Posterior cingulate gyrus (tissue), 11 donors: ENCODE results near the gene PID1.
"Not testable (repeated sequence)": the region's sequence is repeated elsewhere in the genome, so short reads cannot be mapped to it uniquely, and the experiment has no call there.

Experiments
- DNase-seq, 10 donors: peaks; one replicate each; pipeline versions ENCODE4 v3.0.0 to v3.0.0-alpha.2; 2020 to 2021; ENCODE audit warnings: mixed read lengths in 3 of 10
- intact Hi-C: fragments of 100-400 bp; cut with DNase I; formaldehyde crosslinking; loops from one replicate; pipeline ENCODE4 v1.15.1; 2023

Gene PID1

GRCh38 chr2:229087843-229088516 lies 183.1 kb downstream of the PID1 start:
- no peak for DNase-seq
- intact Hi-C loops = no loop called here

DNA sequence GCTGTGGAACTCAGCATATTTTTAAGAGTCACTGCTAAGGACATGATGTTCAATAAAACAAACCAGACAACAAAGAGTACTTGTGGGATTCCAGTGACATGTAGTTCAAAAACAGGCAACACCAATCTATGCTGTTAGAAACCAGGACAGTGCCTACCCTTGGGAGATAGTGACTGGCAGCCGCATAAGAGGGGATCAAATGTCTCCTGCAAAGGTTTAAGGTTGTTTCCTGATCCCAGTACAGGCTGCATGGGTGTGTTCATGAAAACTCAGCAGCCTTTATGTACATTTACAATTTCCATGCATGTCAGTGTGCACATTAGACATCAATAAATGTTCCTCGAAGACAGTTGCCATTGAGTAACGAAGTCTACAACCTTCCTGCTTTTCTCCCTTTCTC lies 183.8 kb downstream of the PID1 start:
- no peak for DNase-seq
- intact Hi-C loops = no loop called here

GRCh38 chr2:229085439-229085838 lies 185.6 kb downstream of the PID1 start:
- intact Hi-C loops = no loop called here
- no peak for DNase-seq

GRCh38 chr2:229084447-229084846 lies 186.6 kb downstream of the PID1 start:
- no peak for DNase-seq
- intact Hi-C loops = no loop called here

DNA sequence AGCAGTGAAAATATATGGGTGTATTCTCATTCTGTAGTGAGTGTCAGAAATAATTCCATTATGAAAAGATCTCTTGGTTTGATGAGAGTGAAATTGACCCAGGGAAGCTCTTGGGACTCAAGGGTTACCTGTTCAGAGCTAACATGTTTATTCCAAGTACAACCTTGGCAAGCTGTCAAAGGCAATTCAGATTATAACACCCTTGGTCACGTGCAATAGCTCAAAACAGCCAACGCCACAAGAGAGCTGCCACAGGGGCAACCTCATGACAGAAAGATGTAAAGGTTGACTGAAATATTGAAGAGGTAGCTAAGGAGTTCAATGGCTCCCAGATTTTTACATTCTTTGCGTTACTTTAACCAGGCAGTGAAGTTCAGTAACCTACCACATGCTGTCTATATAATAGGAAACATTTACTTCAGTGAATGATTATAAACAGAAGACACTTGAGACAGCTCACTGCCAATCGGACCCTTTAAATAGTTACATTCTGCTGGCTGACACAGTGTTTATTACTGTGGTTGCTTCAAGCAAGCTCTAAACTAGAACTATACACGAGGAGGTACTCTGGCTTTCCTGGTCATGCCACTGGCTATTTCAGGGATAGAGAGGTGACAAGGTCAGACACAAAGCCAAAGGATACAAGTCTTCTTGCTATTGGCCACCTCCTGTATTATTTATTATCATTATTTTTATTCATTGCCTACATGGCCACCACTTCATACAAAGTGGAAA lies 187.3 kb downstream of the PID1 start:
- DNase-seq = no peak
- intact Hi-C loops = no loop called here

GRCh38 chr2:229081411-229081810 lies 189.7 kb downstream of the PID1 start:
- DNase-seq = no peak
- intact Hi-C loops = no loop called here

DNA sequence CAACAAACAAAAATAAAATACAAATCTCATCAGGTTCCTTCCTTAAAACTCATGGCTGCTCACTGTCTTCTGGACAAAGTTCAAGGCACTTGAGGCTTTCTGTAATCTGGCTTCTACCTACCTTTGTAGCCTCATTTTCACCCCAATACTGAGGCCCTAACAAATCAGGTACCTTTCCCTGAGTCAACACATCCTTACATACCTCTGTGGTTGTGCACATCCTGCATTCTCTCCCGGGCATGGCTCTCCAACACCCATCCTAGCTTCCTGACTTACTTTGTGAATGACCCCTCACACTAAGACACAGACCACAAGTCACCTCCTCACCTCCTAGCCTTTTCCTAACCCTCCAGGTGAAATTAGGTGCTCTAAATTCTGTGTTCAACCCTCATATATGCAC lies 190.9 kb downstream of the PID1 start:
- DNase-seq = no peak
- intact Hi-C loops = no loop called here

DNA sequence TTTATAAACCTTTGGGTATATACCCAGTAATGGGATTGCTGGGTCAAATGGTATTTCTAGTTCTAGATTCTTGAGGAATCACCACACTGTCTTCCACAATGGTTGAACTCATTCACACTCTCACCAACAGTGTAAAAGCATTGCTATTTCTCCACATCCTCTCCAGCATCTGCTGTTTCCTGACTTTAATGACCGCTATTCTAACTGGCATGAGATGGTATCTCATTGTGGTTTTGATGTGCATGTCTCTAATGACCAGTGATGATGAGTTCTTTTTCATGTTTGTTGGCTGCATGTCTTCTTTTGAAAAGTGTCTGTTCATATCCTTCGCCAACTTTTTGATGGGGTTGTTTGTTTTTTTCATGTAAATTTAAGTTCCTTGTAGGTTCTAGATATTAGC lies 194.2 kb downstream of the PID1 start:
- intact Hi-C loops, DNase-seq: not testable (repeated sequence)

DNA sequence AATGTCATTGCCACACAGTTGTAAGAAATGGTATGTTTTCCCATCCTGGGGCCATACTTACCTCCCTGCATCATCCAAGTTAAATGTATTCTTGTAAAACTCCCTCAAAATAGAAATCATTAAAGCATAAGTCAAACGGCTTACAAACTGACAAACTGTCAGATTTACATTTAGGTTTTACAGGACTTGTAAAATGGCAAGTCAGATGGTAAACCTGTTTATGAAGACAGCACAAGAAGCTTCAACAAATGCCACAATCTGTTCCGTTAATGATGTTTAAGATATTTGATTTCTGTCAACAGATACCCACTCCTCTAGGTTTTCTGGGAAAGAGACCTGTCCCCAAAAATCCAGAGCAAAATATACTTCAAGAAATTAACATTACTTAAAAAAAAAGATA lies 197.2 kb downstream of the PID1 start:
- intact Hi-C loops = no loop called here
- no peak for DNase-seq

DNA sequence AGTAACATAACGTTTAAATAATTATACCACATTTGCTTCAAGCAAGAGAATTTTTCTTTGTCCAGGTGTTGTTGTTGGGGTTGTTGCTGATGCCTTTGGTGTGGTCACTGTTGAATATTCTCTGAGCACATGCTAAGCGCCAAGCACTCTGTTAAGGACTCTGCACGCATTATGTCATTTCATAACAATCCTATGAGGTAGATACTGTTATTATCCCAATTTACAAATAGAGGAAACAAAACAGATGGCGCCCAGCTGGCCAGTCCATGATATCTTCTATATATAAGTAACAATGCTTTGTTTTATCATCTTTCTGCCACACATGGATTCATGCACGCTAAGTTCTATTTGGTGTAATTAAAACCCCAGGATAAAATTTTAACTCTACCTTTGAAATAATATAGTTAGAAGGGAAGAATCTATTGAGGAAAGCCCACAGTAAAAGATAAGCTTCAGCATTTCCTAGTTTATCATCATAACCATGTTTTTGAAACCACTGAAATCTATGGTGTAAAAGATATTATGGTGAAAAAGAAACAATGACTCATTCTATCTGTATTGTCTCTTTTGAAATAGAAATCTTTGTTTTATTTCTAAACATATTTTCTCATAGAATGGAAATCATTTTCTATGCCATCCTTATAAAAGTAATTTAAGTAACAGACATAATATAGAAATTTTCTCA lies 199.7 kb downstream of the PID1 start:
- no peak for DNase-seq
- intact Hi-C loops = no loop called here

DNA sequence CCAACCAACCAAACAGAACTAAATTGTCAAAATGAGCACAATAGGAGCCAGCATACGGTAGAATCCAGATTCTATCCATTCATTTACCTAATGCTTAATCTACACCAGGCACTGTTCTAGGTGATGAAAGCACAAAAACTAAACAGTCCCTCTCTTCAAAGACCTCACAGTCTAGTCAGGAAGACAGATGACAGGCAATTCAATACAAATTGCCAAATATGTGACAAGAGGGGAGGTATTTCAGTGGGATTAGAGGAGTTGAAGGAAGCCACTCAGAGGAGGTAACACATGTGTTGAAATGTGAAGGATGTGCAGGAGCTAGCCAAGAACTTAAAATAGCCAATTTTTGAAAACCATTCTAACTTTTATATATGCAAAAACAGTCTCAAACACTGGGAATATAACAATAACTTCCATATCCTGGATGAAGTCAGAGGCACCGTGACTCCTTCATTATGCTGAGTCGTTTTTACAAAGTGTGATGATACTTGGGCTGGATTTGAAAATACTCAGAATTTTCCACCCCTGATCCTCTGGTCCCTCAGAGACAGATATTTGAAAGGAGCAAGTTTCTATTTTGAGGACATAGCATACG lies 204.9 kb downstream of the PID1 start:
- DNase-seq = no peak
- intact Hi-C loops = no loop called here

DNA sequence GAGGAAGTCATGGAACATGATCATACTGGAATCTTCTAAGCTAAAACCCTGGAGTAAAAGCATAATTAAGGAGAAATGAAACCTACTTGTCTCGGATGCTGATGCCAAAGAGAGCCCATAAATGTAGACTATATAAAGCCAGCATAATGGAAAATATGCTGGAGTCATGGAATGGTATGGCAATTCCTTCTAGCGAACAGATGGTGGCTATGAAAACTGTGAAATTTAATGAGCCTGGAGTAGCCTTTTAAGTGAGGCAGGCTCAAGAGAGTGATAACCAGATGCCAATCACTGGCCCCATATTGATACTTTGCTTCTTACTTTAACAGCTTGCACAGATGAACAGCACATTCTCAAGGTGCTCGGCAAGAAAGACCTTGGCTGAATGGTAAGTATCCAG lies 206.3 kb downstream of the PID1 start:
- intact Hi-C loops = no loop called here
- no peak for DNase-seq

- intact Hi-C loops = no loop called here
- DNase-seq = no peak
Measured at GRCh38 chr2:229060147-229060546, 210.9 kb downstream of the PID1 start.

GRCh38 chr2:229059331-229060033 lies 211.6 kb downstream of the PID1 start:
- intact Hi-C loops = no loop called here
- DNase-seq = no peak

- DNase-seq = no peak
- intact Hi-C loops = no loop called here
Measured at GRCh38 chr2:229057976-229058553, 213.0 kb downstream of the PID1 start.

- intact Hi-C loops = no loop called here
- DNase-seq = no peak
Measured at GRCh38 chr2:229054311-229054710, 216.8 kb downstream of the PID1 start.

DNA sequence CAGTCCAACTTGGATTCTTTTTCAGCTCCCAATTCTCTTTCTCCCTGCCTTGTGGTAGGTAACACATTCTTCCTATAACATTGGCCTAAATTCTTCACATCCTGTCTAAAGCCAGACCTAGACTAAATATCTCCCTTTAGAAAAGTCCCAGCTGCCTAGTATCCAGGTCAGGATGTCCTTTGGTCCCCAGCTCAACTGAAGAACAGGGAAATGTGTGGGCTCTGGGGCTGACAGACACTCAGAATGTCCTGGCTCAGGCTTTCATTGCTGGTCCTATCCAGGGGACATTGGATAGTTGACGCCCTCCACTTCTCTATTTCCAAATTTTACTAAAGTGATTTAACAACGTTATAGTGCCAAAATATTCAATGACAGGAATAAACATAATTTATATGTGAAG lies 219.3 kb downstream of the PID1 start:
- intact Hi-C loops = no loop called here
- DNase-seq = no peak

- DNase-seq = no peak
- intact Hi-C loops = no loop called here
Measured at GRCh38 chr2:229050133-229050532, 221.0 kb downstream of the PID1 start.

GRCh38 chr2:229048134-229048533 lies 223.0 kb downstream of the PID1 start:
- intact Hi-C loops = no loop called here
- DNase-seq = no peak

DNA sequence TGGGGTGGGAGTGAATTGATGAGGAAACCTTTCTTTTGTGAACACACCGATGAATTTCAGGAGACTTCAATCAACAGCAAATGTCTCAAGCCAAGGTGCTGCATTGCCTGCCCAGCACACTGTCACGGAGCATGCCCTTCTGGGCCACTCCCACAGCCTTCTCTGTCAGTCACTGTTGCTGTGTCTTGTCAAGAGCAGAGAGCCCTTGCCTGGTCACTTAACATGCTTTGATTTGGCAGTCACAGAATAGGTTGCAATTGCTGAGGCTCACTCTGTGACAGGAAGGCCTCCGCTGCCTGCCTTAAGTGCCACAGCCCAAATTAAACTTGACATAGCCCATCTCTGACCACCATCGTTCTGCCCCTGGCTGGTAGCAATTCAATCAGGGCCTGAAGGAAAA lies 225.4 kb downstream of the PID1 start:
- intact Hi-C loops = no loop called here
- DNase-seq = no peak

DNA sequence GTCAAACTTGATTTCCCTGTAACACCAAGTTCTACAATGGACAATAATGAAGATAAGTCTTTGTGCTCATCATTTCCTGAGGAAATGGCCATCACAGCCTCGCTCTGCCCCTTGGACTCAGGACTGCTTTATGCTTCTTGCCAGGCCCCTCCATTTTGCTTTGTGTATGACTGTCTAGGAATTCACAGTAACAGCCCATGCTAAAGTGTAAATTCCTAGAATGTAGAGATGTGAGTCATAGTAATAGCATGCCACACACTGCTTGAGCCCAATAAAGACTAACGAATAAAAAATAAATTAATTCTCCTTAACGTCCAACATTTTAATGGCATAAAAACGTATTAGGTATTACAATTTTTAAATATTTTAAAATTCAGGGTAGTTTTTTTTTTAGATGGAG lies 226.5 kb downstream of the PID1 start:
- intact Hi-C loops = no loop called here
- no peak for DNase-seq
